SU-DHL-6 (cell line): ENCODE data around the gene EMX1.

Experiments
- H2AFZ ChIP-seq: fragments of 200-600 bp; sonication (generic); 2 replicates; pipeline ENCODE4 v1.6.1; 2014; ENCODE audit warnings: low read depth, mild to moderate bottlenecking, moderate library complexity, mixed read lengths, antibody characterized with exemption, low read length; ENCODE audit not compliant: severe bottlenecking
- H3F3A ChIP-seq: fragments of 200-600 bp; shearing (Covaris generic); 2 replicates; pipeline ENCODE4 v1.6.0; 2016; ENCODE audit warnings: antibody characterized with exemption, mild to moderate bottlenecking; ENCODE audit not compliant: insufficient read depth
- H3K27ac ChIP-seq: fragments of 200-600 bp; sonication (generic); 2 replicates; pipeline ENCODE4 v1.5.1; 2016; ENCODE audit warnings: low read depth, mild to moderate bottlenecking, low read length, moderate library complexity, mixed read lengths
- H3K27me3 ChIP-seq: fragments of 200-600 bp; sonication (generic), shearing (Covaris generic); 2 replicates; pipeline ENCODE4 v1.6.0; 2014; ENCODE audit warnings: mild to moderate bottlenecking, low read length
- H3K36me3 ChIP-seq: fragments of 200-600 bp; sonication (generic); 2 replicates; pipeline ENCODE4 v1.6.1; 2014; ENCODE audit warnings: mild to moderate bottlenecking, low read length, mixed read lengths
- H3K4me2 ChIP-seq: fragments of 300-600, 200-600 bp; shearing (Covaris generic), sonication (generic); 2 replicates; pipeline ENCODE4 v1.6.0; 2014; ENCODE audit warnings: low read length, low read depth, mild to moderate bottlenecking; ENCODE audit not compliant: poor library complexity, severe bottlenecking
- H3K4me3 ChIP-seq: fragments of 200-600 bp; sonication (generic); 2 replicates; pipeline ENCODE4 v1.5.1; 2014; ENCODE audit warnings: antibody characterized with exemption, low read length, mild to moderate bottlenecking, mixed read lengths; ENCODE audit not compliant: insufficient read depth, poor library complexity, severe bottlenecking
- H3K79me2 ChIP-seq: fragments of 200-600 bp; sonication (generic); 2 replicates; pipeline ENCODE4 v1.6.1; 2014; ENCODE audit warnings: mild to moderate bottlenecking, low read length, moderate library complexity; ENCODE audit not compliant: insufficient read depth
- H3K9ac ChIP-seq: fragments of 200-600 bp; sonication (generic); 2 replicates; pipeline ENCODE4 v1.7.0; 2014; ENCODE audit warnings: mild to moderate bottlenecking, low read length
- H3K9me2 ChIP-seq: fragments of 200-600 bp; sonication (generic); replicated peaks from 2 replicates; pipeline ENCODE4 v1.6.1; 2014; ENCODE audit warnings: low read length; ENCODE audit not compliant: insufficient read depth
- H3K9me3 ChIP-seq: fragments of 200-600 bp; sonication (generic); 2 replicates; pipeline ENCODE4 v1.6.1; 2014; ENCODE audit warnings: low read length, mixed read lengths; ENCODE audit not compliant: insufficient read depth
- H4K20me1 ChIP-seq: fragments of 200-600 bp; sonication (generic); 2 replicates; pipeline ENCODE4 v1.6.1; 2014; ENCODE audit warnings: low read depth, mild to moderate bottlenecking, antibody characterized with exemption, low read length, moderate library complexity, mixed read lengths
- EZH2phosphoT487 ChIP-seq: fragments of 200-600 bp; sonication (generic), shearing (Covaris generic); conservative IDR thresholded peaks from 2 replicates; pipeline ENCODE4 v1.6.1; 2018; ENCODE audit warnings: mild to moderate bottlenecking, antibody characterized with exemption, low read length, moderate library complexity, mixed read lengths
- TF ChIP-seq, protein P1 (sequence below): fragments of 200-600 bp; sonication (generic); IDR thresholded peaks from one replicate; pipeline ENCODE4 v1.5.1; 2017; ENCODE audit warnings: antibody characterized with exemption, mild to moderate bottlenecking, low read length, moderate library complexity; ENCODE audit not compliant: insufficient read depth, poor library complexity, severe bottlenecking

EMX1 gene

DNA sequence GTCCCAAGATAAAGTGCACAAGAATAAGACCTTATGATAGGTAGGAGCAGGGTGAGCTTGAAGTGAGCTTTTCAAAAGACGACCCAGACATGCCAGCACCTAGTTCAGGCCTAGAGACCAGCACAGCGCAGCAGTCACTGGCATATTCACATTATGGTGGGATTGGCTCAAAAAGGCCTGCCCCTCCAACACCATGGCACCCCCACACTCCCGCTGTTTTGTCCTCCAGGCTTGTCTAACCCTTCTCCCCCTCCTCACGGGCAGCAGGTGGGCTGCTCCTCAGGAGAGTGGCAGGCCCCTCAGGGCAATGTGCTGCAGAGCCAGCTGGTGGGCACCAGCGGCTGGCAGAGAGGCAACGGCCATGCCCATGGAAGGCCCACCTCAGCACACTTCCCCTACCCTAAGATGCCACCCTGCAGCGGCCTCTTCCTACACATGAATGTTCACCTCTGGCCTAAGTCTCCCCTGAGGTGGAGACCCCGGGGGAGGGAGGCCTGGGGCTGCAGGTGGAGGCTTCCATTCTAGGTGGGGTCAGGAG is 25.6 kb downstream of the EMX1 start:
- no peaks in the 10 kb centered on the region for H3K9me2 ChIP-seq
- H2AFZ ChIP-seq, result no peak overlapping the region
- H3K27me3 ChIP-seq, result no peaks in the 10 kb centered on the region
- H3K9me3 ChIP-seq, result no peaks in the 10 kb centered on the region
- no peak overlapping the region for H3K9ac ChIP-seq
- no peaks in the 10 kb centered on the region for H3K36me3 ChIP-seq
- TF ChIP-seq EZH2phosphoT487, result no peak
- TF ChIP-seq, protein P1, sequence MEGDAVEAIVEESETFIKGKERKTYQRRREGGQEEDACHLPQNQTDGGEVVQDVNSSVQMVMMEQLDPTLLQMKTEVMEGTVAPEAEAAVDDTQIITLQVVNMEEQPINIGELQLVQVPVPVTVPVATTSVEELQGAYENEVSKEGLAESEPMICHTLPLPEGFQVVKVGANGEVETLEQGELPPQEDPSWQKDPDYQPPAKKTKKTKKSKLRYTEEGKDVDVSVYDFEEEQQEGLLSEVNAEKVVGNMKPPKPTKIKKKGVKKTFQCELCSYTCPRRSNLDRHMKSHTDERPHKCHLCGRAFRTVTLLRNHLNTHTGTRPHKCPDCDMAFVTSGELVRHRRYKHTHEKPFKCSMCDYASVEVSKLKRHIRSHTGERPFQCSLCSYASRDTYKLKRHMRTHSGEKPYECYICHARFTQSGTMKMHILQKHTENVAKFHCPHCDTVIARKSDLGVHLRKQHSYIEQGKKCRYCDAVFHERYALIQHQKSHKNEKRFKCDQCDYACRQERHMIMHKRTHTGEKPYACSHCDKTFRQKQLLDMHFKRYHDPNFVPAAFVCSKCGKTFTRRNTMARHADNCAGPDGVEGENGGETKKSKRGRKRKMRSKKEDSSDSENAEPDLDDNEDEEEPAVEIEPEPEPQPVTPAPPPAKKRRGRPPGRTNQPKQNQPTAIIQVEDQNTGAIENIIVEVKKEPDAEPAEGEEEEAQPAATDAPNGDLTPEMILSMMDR, result no peak
- H3K4me3 ChIP-seq, result no peak overlapping the region
- no peaks in the 10 kb centered on the region for H3K79me2 ChIP-seq
- H4K20me1 ChIP-seq, result no peaks in the 10 kb centered on the region
- no peak overlapping the region for H3K4me2 ChIP-seq
- H3F3A ChIP-seq, result no peaks in the 10 kb centered on the region
- no peak overlapping the region for H3K27ac ChIP-seq

DNA sequence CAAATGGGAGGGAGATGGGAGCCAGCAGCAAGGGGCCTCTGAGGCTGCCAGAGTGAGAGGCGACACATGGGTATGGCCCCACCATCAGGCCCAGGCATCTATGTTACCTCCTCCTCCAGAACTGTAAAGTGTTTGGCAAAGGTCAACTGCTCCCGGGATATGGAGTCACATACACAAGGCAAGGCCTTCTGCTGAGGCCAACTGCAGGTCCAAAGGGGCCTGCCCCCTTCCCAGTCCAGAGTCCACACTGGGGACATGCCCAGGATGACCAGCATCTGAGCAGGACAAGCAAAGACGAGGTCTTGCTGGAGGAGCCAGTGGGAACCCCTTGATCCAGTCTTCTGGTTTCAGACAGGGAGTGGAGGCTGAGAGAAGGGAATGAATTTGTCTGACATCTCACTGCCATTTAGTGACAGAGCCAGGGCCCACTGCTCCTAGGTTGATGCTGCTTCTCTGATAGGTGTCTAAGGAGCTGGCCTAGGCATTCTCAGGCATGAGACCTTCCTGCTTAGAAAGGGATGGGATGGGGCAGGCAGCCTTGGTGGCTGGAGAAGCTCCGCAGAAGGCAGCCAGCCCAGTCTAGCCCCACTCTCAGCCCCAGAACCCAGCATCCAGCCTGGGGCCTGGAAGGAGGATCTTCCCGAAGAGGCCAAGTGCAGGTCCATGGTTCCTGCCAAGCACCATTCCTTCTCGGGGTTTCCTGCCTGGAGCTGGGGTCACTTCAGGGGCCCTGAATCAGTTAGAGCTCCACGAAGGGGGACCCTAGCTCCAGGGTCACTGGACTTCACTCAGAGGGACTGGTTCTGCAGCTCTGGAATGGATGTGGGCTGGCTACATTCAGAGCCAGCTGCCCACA is 26.4 kb downstream of the EMX1 start:
- Histone ChIP-seq H3K9ac (no peak overlapping the region), H3K9me2 (no peaks in the 10 kb centered on the region), H3K36me3 (no peaks in the 10 kb centered on the region), H3K27me3 (no peaks in the 10 kb centered on the region), H3K27ac (no peak overlapping the region), H3K4me3 (no peak overlapping the region), H3F3A (no peaks in the 10 kb centered on the region), H3K4me2 (no peak overlapping the region), H2AFZ (no peak overlapping the region), H3K9me3 (no peaks in the 10 kb centered on the region), H4K20me1 (no peaks in the 10 kb centered on the region), H3K79me2 (no peaks in the 10 kb centered on the region)
- no peak for TF ChIP-seq EZH2phosphoT487
- TF ChIP-seq, protein P1, result no peak

DNA sequence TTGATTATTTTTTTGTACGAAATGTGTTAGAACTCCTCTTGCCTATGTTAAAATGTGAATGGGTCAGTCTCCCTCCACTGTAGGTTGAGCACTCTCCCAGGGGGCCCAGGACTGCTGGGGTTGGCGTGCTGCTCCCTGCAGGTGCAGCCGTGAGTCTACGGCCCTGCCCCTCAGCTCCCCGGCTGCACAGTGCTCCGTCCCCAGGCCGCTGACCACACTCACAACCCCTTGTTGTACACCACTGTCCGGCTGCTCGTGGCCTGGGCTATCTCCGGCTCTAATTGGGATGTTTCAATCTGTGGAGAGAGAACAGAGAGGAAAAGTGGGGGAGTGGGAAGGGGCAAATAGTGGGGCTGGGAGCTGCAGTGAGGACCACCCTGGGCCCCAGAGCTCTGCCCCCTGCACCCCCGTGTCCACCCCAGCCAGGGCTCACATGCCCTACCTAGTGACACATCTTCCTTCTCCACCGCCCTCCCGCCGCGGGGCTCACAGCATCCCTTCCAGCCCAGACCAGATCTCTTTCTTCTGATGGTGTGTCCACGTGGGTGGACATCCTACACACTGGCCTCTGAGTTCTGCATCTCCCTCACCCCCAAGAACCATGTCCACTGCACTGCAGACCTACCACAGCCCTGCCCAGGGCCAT is 27.6 kb downstream of the EMX1 start:
- no peaks in the 10 kb centered on the region for H4K20me1 ChIP-seq
- no peaks in the 10 kb centered on the region for H3F3A ChIP-seq
- no peaks in the 10 kb centered on the region for H3K9me2 ChIP-seq
- H3K27ac ChIP-seq, result no peak overlapping the region
- H3K79me2 ChIP-seq, result no peaks in the 10 kb centered on the region
- H2AFZ ChIP-seq, result no peak overlapping the region
- no peaks in the 10 kb centered on the region for H3K27me3 ChIP-seq
- no peaks in the 10 kb centered on the region for H3K36me3 ChIP-seq
- no peak overlapping the region for H3K4me3 ChIP-seq
- TF ChIP-seq, protein P1, result no peak
- TF ChIP-seq EZH2phosphoT487, result no peak
- H3K9me3 ChIP-seq, result no peaks in the 10 kb centered on the region
- no peak overlapping the region for H3K9ac ChIP-seq
- H3K4me2 ChIP-seq, result no peak overlapping the region
